Measurements from ENCODE around the gene LRRC8A. TPM values are rescaled to one million over a fixed set of nuclear protein-coding genes. Genes with fewer than 3 reads are reported as not detected.

LRRC8A gene
- total and polyA plus RNA-seq, 2 experiments from 2014 or later = 37.3 to 80.5 TPM

DNA sequence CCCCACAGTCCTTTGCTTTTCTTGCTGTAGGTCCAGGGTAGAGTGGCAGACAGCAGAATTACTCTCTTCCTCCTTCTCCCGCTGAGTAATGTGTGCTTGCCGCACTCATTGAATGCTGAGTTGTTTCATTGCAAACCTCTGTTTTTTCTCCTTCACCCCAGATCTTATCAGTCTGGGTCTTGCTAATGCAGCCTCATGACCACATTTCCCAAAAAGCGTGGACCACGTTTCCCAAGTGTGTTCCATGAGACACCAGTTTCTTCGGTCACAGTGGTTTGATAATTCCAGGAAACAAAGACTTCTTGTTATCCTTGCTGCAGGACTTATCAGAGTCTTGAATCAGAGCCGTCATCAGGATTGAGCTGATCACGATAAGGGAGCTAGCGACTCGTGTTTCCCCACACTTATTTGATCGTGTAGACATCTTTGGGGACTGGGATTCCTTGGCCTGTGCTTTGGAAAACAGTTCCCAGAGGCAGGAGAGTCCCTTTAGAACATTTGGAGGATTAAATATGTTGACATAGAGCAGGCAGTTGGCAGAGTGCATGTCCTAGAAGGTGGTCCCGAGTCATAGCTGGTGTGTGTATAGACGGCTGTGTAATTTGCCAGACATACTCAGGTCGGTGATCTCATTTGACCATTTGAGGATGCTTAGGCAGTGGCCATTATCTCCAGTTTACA lies 4.4 kb downstream of the LRRC8A start:
- 0 out of 2 replicates have a peak overlapping the region, but pooled peaks have one; percentile 45 for H3K27ac ChIP-seq (ENCODE audit: low read depth)
- no peak overlapping the region for H2AFZ ChIP-seq
- Mint-ChIP-seq H3K9me3 (no peaks in the 10 kb centered on the region), H3K27me3 (ENCODE audit: insufficient read depth, low read depth, poor library complexity) (peaks cover 24% of the 10 kb centered on the region), H3K27ac (peak overlapping the region; percentile 93), H3K36me3 (ENCODE audit: low read depth) (peaks cover 67% of the 10 kb centered on the region), H3K4me3 (no peak overlapping the region; the same call in 2 of the 3 replicates), H3K4me1 (peaks cover 62% of the 10 kb centered on the region)
- peaks cover 33% of the 10 kb centered on the region for H3F3A ChIP-seq (replicated peaks; ENCODE audit: low read depth)
- H3K4me3 ChIP-seq = no peak overlapping the region
- no peaks in the 10 kb centered on the region for H3K27me3 ChIP-seq (ENCODE audit: insufficient read depth)
- no peak for DNase-seq (ENCODE audit: low spot score)
- no peaks in the 10 kb centered on the region for H3K9me2 ChIP-seq (ENCODE audit: insufficient read depth)
- no peak for ATAC-seq
- peaks cover 12% of the 10 kb centered on the region for H4K20me1 ChIP-seq (replicated peaks; ENCODE audit: insufficient read depth)
- peaks cover 94% of the 10 kb centered on the region for H3K79me2 ChIP-seq (replicated peaks; ENCODE audit: insufficient read depth)
- TF ChIP-seq ZNF114 (CRISPR knock-in tag; IDR thresholded peaks at IDR 0.05) (no peak), NANOG (IDR thresholded peaks at IDR 0.05; ENCODE audit: borderline replicate concordance) (no peak), ZNF331 (CRISPR knock-in tag; IDR thresholded peaks at IDR 0.05; ENCODE audit: low read depth) (no peak), POLR2AphosphoS5 (IDR thresholded peaks at IDR 0.05; ENCODE audit: low read depth) (no peak), STAT1 (IDR thresholded peaks at IDR 0.05; ENCODE audit: unreplicated experiment) (no peak), JUNB (IDR thresholded peaks at IDR 0.05; ENCODE audit: unreplicated experiment) (no peak), EZH2 (IDR thresholded peaks at IDR 0.05; ENCODE audit: low read depth, unreplicated experiment) (no peak), EZH2phosphoT487 (IDR thresholded peaks at IDR 0.05; ENCODE audit: unreplicated experiment) (no peak), CREB1 (CRISPR knock-in tag; IDR thresholded peaks at IDR 0.05; ENCODE audit: low read depth) (no peak)
- TF ChIP-seq, protein P1, sequence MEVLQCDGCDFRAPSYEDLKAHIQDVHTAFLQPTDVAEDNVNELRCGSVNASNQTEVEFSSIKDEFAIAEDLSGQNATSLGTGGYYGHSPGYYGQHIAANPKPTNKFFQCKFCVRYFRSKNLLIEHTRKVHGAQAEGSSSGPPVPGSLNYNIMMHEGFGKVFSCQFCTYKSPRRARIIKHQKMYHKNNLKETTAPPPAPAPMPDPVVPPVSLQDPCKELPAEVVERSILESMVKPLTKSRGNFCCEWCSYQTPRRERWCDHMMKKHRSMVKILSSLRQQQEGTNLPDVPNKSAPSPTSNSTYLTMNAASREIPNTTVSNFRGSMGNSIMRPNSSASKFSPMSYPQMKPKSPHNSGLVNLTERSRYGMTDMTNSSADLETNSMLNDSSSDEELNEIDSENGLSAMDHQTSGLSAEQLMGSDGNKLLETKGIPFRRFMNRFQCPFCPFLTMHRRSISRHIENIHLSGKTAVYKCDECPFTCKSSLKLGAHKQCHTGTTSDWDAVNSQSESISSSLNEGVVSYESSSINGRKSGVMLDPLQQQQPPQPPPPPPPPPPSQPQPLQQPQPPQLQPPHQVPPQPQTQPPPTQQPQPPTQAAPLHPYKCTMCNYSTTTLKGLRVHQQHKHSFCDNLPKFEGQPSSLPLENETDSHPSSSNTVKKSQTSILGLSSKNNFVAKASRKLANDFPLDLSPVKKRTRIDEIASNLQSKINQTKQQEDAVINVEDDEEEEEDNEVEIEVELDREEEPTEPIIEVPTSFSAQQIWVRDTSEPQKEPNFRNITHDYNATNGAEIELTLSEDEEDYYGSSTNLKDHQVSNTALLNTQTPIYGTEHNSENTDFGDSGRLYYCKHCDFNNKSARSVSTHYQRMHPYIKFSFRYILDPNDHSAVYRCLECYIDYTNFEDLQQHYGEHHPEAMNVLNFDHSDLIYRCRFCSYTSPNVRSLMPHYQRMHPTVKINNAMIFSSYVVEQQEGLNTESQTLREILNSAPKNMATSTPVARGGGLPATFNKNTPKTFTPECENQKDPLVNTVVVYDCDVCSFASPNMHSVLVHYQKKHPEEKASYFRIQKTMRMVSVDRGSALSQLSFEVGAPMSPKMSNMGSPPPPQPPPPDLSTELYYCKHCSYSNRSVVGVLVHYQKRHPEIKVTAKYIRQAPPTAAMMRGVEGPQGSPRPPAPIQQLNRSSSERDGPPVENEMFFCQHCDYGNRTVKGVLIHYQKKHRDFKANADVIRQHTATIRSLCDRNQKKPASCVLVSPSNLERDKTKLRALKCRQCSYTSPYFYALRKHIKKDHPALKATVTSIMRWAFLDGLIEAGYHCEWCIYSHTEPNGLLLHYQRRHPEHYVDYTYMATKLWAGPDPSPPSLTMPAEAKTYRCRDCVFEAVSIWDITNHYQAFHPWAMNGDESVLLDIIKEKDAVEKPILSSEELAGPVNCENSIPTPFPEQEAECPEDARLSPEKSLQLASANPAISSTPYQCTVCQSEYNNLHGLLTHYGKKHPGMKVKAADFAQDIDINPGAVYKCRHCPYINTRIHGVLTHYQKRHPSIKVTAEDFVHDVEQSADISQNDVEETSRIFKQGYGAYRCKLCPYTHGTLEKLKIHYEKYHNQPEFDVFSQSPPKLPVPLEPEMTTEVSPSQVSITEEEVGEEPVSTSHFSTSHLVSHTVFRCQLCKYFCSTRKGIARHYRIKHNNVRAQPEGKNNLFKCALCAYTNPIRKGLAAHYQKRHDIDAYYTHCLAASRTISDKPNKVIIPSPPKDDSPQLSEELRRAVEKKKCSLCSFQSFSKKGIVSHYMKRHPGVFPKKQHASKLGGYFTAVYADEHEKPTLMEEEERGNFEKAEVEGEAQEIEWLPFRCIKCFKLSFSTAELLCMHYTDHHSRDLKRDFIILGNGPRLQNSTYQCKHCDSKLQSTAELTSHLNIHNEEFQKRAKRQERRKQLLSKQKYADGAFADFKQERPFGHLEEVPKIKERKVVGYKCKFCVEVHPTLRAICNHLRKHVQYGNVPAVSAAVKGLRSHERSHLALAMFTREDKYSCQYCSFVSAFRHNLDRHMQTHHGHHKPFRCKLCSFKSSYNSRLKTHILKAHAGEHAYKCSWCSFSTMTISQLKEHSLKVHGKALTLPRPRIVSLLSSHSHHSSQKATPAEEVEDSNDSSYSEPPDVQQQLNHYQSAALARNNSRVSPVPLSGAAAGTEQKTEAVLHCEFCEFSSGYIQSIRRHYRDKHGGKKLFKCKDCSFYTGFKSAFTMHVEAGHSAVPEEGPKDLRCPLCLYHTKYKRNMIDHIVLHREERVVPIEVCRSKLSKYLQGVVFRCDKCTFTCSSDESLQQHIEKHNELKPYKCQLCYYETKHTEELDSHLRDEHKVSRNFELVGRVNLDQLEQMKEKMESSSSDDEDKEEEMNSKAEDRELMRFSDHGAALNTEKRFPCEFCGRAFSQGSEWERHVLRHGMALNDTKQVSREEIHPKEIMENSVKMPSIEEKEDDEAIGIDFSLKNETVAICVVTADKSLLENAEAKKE (CRISPR knock-in tag; IDR thresholded peaks at IDR 0.05) = no peak
- TF ChIP-seq, protein P2, sequence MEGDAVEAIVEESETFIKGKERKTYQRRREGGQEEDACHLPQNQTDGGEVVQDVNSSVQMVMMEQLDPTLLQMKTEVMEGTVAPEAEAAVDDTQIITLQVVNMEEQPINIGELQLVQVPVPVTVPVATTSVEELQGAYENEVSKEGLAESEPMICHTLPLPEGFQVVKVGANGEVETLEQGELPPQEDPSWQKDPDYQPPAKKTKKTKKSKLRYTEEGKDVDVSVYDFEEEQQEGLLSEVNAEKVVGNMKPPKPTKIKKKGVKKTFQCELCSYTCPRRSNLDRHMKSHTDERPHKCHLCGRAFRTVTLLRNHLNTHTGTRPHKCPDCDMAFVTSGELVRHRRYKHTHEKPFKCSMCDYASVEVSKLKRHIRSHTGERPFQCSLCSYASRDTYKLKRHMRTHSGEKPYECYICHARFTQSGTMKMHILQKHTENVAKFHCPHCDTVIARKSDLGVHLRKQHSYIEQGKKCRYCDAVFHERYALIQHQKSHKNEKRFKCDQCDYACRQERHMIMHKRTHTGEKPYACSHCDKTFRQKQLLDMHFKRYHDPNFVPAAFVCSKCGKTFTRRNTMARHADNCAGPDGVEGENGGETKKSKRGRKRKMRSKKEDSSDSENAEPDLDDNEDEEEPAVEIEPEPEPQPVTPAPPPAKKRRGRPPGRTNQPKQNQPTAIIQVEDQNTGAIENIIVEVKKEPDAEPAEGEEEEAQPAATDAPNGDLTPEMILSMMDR (conservative IDR thresholded peaks at IDR 0.05; ENCODE audit: low read depth in 2 of 2) = no peak
- TF ChIP-seq, protein P3, sequence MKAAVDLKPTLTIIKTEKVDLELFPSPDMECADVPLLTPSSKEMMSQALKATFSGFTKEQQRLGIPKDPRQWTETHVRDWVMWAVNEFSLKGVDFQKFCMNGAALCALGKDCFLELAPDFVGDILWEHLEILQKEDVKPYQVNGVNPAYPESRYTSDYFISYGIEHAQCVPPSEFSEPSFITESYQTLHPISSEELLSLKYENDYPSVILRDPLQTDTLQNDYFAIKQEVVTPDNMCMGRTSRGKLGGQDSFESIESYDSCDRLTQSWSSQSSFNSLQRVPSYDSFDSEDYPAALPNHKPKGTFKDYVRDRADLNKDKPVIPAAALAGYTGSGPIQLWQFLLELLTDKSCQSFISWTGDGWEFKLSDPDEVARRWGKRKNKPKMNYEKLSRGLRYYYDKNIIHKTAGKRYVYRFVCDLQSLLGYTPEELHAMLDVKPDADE (IDR thresholded peaks at IDR 0.05) = no peak
- TF ChIP-seq, protein P4, sequence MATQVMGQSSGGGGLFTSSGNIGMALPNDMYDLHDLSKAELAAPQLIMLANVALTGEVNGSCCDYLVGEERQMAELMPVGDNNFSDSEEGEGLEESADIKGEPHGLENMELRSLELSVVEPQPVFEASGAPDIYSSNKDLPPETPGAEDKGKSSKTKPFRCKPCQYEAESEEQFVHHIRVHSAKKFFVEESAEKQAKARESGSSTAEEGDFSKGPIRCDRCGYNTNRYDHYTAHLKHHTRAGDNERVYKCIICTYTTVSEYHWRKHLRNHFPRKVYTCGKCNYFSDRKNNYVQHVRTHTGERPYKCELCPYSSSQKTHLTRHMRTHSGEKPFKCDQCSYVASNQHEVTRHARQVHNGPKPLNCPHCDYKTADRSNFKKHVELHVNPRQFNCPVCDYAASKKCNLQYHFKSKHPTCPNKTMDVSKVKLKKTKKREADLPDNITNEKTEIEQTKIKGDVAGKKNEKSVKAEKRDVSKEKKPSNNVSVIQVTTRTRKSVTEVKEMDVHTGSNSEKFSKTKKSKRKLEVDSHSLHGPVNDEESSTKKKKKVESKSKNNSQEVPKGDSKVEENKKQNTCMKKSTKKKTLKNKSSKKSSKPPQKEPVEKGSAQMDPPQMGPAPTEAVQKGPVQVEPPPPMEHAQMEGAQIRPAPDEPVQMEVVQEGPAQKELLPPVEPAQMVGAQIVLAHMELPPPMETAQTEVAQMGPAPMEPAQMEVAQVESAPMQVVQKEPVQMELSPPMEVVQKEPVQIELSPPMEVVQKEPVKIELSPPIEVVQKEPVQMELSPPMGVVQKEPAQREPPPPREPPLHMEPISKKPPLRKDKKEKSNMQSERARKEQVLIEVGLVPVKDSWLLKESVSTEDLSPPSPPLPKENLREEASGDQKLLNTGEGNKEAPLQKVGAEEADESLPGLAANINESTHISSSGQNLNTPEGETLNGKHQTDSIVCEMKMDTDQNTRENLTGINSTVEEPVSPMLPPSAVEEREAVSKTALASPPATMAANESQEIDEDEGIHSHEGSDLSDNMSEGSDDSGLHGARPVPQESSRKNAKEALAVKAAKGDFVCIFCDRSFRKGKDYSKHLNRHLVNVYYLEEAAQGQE (IDR thresholded peaks at IDR 0.05; ENCODE audit: unreplicated experiment) = no peak
- peaks cover 23% of the 10 kb centered on the region for H3K4me1 ChIP-seq (ENCODE audit: insufficient read depth)
- H3K4me2 ChIP-seq = no peak overlapping the region
- H3K36me3 ChIP-seq (ENCODE audit: insufficient read depth) = no peaks in the 10 kb centered on the region; the same call in 1 of the 2 replicates
